Activated gamma-delta T cell treated with anti-CD3 and anti-CD28 coated beads, Interleukin-2, amount 50 U/mL, for 16 hours (primary cell): Measurements from ENCODE around the gene BMF.
"Not testable (repeated sequence)": the region's sequence is repeated elsewhere in the genome, so short reads cannot be mapped to it uniquely, and the experiment has no call there.

Source experiments
- DNase-seq: peaks from one replicate; pipeline ENCODE4 v3.0.0-alpha.2; 2020; ENCODE audit warnings: low read depth

The BMF gene

DNA sequence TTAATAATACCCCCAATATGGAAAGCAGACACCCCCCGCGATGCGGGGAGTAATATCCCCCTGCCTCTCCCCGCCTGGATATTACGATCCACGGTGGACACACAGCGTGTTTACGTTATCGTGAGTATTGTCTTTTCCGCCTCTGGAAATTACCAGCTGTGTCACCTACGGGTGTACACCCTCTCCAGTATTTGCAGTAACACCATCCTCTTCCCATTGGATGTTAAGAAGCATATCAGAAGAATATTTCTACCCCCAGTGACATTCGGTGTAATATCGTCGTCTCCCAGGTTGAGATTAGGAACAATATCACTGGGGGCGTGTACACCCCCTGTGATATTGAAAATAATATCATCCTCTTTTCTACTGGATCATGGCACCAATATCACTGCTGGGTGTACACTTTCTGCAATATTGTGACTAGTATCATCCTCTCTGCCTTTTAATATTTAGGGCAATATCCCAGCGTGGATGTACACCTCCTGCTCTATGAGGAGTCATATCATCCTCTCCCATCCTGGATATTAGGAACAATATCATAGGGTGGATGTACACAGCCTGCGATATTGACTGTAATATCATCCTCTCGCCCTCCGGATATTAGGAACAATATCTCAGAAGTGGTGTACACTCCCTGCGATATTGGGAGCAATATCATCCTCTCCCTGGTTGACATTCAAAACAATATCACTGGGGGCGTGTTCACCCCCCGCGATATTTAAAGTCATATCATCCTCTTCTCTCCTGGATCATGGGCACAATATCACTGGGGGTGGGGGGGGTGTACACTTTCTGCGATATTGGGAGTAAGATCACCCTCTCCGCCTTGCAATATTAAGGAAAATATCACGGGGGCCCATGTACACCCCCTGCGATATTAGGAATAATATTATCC lies 20.3 kb upstream of the BMF start:
- DNase-seq = no peak

DNA sequence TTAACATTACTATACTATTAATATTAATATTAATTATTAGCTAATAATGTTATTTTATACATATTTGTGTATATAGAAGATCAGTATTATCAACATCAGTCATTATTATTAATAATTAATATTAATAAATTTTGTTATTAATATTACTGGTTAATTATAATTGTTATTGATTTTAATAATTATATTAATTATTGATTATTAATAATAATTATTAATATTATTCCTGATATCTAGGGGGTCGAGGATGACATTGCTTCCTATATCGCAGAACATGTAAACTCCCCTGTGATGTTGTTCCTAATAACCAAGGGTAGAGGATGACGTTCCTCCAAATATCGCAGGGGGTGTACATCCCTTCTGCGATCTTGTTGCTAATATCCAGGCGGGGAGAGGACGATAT lies 17.3 kb upstream of the BMF start:
- no peak for DNase-seq

DNA sequence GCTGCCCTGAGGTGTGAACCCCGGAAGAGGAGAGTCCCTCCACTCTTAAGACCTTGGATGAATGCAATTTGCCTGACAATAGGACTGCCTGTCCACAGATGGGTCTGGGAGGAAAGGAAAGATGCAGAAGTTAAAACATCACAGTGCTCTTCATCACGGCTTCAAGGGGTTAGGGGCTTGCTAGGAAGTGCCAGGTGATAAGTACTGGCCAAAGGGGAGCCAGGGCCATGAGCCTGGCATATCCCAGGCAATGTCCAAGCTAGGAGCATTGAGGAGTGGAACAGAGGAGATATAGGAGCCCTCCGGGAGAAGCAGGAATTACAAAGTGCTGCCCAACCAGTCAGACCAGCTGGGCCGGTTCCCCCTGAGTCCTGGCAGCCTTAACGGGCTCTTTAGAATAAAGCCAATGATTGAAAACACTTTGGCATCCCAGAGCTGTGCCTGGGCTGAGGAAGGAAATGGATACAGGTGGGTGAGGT lies 16.2 kb upstream of the BMF start:
- not testable (repeated sequence) for DNase-seq

DNA sequence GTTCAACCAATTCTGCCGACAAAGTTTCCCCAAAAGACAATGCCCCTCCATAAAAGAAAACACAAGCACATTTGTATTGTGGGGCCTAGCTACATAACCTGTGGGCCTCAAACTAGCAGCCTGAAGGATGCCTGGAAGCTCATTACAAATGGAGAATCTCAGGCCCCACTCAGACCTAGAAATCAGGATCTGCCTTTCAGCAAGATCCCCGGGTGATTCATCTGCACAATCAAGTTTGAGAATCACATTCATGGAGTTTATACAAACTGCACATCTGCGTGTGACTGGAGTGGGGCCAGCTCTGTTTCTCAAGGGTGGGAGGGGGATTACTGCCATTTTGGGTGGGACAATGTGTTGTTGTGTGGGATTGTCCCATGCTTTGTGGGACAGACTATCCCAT lies 15.7 kb upstream of the BMF start:
- not testable (repeated sequence) for DNase-seq

DNA sequence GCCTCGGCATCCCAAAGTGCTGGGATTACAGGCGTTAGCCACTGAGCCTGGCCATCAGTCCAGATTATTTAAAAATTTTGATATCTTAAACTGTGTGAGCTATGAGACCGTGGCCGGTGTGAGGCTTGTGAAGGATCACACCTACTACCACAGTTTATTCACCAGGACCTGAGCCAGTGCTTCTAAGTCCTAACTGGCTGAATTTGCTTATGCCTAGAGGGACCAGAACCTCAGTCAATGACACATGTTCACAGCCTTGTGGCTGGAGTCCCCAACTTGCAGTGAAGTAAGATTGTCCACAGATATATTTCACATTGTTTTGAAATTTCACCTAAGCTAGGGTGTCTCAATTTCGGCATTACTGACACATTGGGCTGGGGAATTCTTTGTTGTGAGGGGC lies 15.2 kb upstream of the BMF start:
- not testable (repeated sequence) for DNase-seq

DNA sequence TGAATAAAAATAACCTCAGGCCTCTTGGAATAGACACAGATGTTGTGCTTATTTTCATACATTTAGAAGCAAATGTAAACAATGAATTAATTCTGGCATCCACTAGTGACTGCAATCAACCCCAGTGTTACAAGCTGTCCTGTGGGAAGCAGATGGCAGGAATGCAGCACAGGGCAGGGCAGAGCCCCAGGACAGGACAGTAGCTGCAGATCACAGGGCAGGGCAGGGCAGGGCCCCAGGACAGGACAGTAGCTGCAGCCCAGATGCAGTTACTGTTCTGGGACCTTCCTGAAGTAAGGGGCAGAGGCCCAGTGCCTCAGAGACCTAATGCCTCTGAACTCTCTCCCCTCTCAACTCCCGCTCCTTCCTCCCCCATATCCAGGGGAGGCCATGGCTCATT lies 14.3 kb upstream of the BMF start:
- not testable (repeated sequence) for DNase-seq

DNA sequence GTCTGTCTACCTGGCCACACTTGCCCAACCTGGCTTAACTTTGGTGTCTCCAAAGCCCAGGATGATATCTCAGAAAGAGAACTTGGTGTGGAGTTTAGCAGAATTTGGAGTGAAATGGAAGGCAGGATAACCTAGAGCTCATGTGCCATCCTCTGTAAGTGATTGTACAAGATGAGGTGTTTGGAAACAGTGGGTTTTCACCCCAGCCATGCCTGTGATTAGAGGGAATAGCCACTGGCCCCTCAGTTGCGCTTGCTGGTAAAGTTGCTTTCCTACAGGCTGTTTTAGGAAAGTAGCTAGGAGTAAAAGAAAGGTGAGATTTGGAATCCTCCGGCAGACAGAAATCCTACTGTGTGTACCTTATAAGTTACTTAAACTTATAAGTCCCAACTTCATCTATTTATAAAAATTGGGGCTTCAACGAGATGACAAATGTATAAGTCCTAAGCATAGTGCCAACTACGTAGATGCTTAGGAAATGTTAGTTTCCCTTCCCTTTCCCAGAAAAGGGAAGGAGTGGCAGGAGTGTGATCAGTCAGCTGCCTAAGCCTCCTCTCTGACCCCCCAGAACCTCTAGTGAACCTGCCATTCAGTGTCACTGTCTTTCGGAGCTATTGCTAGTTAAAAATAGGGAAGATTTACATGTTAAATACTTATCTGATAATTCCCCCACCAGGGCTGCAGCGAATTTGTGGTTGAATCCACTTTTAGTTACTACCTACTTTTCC lies 13.4 kb upstream of the BMF start:
- no peak for DNase-seq

DNA sequence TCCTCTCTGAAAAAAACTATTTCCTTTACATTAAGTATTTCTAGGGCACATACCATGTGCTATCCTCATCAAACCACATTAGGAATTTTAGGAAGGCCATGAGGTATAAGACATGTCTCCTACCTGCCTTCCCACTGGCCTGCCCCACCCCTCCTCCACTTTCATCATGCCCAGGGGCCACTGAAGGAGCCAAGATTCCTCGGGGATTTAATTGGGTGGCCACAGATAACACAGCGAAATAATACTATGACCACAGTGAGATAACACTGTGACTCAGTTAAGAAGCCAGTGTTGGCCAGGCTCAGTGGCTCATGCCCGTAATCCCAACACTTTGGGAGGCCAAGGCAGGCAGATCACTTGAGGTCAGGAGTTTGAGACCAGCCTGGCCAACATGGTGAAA lies 9.8 kb upstream of the BMF start:
- no peak for DNase-seq

DNA sequence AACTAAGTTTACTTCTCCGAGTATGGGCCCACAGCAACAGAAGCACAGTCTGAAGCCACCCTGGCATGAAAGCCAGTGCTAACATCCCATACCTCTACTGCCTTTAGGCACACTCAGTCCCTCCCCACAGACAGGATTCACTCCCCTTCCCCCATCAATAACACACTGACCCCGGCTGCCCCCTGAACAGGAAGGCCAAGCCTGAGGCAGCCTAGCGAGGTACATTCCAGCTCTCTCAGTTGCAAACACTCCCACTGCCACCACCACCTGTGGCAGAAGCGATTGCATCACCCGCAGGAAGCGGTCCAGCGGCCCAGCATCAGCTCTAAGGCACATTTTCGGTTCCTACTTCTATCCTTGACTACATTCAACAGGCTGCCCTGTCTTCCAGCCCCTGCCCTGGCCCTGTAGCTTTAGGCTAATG lies 7.0 kb upstream of the BMF start:
- no peak for DNase-seq

DNA sequence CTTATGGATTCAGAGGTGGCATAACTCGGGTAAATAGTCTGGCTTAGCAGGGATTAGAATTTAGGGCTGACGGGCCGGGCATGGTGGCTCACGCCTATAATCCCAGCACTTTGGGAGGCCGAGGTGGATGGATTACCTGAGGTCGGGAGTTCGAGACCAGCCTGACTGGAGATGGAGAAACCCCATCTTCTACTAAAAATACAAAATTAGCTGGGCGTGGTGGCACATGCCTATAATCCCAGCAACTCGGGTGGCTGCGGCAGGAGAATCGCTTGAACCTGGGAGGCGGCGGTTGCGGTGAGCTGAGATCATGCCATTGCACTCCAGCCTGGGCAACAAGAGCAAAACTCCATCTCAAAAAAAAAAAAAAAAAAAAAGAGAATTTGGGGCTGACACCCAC lies 6.4 kb upstream of the BMF start:
- DNase-seq = not testable (repeated sequence)

DNA sequence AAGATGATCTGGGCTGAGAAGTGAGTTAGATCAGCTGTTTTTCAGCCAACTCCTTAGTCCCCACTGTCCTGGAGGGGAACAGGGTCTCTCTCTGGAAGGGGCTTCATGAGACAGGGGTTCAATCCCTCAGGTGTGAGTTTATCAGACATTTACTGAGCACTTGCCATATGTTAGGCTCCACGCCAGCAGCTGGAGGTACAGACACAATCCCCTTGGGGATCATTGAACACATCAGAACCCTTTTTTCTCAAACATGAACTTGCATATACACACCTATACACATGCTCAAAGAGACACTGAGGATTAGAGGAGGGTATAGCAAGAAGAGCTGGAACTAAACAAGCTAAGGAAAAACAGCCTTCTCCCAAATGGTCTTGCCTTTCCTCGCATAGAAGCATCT lies 5.5 kb upstream of the BMF start:
- DNase-seq = no peak

DNA sequence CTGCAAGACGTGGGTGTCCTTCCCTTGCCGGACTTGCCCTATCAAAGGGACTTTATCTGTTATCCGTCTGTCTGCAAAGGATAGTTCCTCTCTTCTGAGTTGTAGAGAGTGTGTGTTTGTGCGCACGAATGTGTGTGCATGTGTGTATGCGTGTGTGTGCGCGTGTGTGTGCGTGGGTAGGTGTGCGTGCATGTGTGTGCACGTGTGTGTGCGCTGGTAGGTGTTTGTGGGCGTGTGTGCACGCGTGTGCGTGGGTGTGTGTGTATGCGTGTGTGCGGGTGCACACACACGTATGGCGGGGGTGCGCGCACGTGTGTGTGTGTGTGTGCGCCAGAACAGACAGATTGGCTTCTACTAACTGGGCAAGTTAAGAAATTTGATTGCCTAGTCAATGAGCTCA lies 4.1 kb upstream of the BMF start:
- DNase-seq = no peak

DNA sequence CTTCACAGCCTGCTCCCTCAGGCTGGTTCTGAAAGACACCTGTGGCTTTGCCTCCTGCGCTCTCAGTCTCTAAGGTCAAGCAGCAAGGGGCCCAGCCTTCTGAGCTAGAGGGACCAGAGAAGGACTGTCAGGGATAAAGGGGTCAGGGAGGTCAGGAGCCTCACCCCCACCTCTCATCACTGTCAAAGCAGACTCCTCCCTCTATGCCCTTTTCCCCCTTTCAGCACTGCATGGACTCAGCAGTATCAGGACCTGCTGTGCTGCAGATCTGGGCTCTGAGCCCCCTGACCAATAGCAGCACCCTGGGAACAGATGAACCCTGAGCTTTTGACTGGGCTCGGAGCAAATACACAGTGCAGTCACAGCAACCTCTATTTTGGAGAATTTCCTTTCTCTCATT lies 3.2 kb upstream of the BMF start:
- no peak for DNase-seq

DNA sequence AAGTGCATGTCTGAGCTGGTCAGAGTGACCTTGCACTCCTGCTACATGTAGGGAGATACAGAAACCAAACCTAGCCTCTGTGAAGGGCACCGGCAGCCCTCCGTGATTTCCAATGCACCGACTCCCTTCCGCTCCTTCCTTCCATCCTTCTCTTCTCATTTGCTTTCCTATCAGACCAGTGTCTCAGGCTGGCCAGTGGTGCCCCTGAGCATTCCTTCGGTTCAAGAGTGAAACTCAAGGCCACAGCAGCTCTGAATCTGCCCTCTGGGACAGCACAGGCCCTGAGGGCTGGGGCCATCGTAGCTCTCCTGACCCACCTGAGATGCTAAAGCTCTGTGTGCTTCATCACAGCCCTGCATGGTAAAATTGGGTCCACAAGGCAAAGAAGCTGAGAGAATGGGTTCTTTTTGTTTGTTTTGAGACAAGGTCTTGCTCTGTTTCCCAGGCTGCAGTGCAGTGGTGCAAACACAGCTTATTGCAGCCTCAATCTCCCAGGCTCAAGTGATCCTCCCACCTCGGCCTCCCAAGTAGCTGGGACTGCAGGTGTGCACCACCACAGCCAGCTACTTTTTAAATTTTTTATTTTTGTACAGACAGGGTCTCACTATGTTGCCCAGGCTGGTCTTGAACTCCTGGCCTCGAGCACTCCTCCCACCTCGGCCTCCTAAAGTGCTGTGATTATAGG lies 2.3 kb upstream of the BMF start:
- no peak for DNase-seq

DNA sequence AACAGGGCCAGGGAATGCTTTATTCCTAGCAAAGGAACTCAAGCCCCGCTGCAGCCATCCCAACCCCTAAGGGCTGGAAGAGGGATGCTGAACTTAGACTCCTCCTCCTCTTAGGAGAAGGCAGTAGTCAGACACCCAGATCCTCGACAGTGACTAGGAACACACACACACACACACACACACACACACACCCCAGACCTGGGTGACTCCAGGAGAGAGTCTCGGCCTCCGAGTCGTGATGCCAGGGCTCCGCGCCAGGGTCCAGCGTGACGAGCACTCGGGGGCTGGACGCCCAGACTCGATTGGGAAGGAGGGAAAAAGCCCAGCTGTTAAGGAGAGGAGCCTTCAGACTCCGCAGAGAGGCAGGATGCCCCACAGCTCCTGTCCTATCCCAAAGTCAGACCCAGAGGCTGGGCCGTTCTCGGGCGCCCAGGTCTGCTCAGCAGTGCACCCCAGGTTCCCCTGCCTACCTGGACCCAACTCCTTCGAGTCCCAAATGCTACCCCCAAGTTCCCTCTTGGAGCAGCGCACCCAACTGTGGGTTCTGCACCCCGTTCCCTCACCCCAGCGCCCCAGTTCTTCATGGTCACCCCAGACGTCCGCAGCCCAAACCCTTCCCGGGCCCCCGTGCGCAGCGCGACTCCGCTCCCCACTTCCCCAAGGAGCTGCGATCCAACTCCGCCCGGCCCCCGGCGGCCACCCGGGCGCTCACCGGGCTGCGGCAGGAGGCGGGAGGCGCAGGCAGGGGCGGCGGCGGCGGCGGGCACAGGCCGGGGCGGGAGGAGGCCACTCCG lies 421 bp downstream of the BMF start:
- DNase-seq = no peak

DNA sequence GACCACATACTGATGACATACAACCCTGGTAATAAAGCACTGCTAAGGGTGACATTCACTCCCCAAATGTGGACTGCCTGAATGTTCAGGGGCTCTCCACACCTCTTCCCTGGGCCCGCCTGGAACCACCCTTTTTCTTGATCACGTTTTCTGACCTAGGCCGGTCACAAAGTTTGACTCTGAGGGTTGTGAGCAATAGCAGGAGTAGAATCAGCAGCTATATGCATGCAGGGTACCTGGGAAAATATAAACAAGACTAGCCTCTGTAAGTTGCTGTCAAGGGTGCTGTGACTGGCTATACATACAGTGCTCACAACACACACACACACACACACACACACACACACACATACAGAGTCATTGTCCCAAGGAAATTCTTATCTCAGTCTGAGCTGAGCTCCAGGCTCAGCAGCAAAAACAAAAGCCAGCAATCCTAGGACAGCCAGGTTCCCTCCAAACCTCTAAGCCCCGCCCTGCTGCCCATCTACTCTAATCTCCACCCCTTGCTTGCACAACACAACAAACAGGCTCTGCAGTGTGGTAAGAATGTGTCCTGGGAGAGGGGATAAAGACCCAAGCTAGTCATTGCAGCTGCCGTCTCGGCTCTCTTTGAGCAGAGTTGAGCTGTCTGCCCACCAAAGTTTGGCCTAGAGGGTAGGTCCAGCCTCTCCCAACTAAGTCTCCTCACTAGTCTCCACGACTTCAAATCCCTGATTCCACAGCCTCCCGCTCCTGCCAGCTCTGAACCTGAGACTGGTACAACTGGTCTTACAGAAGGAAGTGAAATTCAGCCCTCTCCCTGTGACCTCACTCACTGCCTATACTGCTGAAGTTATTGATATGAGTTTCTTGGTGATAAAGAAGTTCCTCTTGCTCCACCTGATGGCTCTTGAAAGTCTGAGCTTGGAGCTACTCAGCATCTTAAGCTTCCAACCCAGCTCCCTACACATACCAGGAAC lies 2.2 kb downstream of the BMF start:
- no peak for DNase-seq

DNA sequence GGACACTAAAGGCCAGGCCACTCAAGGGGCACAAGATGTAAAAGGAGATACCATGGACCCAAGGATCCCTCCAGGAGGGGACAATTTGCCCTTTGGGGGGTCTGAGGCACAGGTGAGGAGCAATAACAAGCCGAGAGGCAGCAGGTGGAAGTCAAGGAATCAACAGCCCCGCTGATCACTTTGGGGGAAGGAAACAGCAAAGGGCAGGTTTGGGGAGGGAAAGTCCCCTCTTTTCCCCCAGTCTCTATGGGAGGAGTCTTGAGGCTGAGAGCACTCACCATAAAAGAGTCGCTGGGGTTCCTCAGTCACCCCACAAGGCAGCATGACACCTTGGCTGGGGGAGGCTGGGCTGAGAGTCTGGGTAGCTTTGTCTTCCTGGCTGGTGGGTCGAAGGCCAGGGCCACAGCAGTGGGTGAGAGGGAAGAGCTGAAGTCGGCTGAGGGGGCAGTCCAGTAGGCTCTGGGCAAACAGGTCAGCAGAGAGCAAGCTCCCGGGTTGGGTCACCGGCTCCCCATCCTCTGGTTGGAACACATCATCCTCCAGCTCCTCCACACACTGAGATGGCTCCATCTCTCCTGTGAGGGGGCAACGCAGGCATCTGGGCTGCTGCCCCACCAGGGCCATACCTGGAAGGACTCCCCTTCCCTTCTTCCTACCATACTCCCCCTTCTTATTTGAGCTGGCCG lies 3.0 kb downstream of the BMF start:
- DNase-seq = no peak

DNA sequence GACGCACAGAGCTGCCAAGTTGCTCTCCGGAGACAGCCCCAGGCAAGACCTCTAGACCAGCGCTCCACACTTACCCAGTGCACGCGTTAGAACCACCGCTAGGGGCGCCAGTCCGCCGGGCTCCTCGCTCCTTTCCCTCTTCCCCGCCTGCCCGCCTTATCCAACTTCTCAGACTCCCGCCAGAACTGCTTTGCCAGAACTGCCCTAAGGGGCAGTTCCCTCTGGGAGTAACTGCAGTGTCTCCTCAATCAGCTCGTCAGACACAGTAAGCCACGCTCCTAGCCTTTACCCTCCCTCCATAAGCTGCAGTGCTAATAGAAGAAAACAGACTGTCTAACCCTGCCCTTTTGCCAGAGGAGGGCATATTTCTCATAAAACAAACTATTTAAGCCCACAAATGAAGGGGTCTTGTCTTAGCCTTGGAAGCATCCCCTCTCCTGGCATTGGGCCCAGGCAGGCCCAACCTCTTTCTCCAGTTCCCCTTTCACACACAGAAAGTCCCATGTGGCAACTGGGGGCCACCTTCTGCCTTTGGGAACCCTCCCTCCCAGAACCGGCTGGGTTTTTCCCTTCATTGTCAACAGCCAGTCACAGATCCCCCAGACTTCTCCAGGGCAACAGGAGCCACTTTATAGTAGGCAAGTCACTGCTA lies 3.7 kb downstream of the BMF start:
- peak; percentile 70 for DNase-seq

DNA sequence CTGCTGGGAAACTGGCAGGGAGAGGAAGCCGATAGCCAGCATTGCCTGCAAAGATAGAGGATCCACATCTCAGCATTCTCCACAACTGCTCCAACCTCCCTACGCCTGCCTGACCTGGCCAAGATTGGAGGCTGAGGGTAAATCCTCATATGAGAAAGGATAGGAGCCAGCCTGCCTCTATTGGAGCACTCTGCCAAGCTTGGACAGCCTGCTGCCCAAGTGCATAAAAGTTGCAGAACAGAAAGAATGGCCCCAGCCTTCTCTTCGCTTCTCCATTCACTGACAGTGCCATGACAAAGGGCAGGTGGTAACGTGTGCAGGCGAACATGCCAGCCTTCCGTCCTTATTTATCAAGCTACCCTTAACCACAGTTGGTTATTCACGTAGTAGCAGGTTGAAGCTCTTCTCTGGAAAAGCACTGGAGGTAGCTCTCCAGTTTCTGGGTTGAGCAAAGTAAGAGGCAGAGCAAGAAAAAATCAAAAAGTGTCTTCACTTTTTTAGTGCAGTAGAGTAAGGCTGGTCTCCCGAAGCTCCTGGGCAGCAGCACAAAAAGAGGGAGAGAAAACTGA lies 4.3 kb downstream of the BMF start:
- no peak for DNase-seq
